HCT116 (cell line): ENCODE data around the gene ZC3H7A.

Experiments
- ATF3 ChIP-seq: IDR thresholded peaks from 2 replicates; pipeline ENCODE4 v1.6.1; 2012
- CBX3 ChIP-seq: IDR thresholded peaks from 2 replicates; pipeline ENCODE4 v1.6.1; 2012; ENCODE audit warnings: low read depth
- EZH2 ChIP-seq: fragments of 200-600 bp; sonication (generic); IDR thresholded peaks from 2 replicates; pipeline ENCODE4 v1.6.1; 2017; ENCODE audit warnings: antibody characterized with exemption, mixed run types
- JUND ChIP-seq: IDR thresholded peaks from 2 replicates; pipeline ENCODE4 v1.6.1; 2012
- MAX ChIP-seq: IDR thresholded peaks from 2 replicates; pipeline ENCODE4 v1.6.1; 2012
- POLR2A ChIP-seq: IDR thresholded peaks from 2 replicates; pipeline ENCODE4 v1.7.0; 2011; ENCODE audit warnings: borderline replicate concordance; ENCODE audit not compliant: insufficient read depth, insufficient read length; ENCODE audit errors: extremely low read depth
- POLR2AphosphoS5 ChIP-seq: IDR thresholded peaks from 2 replicates; pipeline ENCODE4 v1.6.1; 2011; ENCODE audit warnings: mild to moderate bottlenecking, low read depth, low read length, moderate library complexity
- RAD21 ChIP-seq: IDR thresholded peaks from 2 replicates; pipeline ENCODE4 v1.6.1; 2012; ENCODE audit warnings: low read depth, mild to moderate bottlenecking
- SP1 ChIP-seq: IDR thresholded peaks from 2 replicates; pipeline ENCODE4 v1.6.1; 2012; ENCODE audit warnings: low read depth
- ZBTB33 ChIP-seq: IDR thresholded peaks from 2 replicates; pipeline ENCODE4 v1.6.1; 2011; ENCODE audit warnings: mild to moderate bottlenecking, low read length, moderate library complexity; ENCODE audit not compliant: insufficient replicate concordance; ENCODE audit errors: extremely low read depth
- TF ChIP-seq, protein P1 (sequence below), 3 experiments: fragments of 200-600 bp in 1 of 3; sonication (generic) in 1 of 3; IDR thresholded peaks in 2 of 3; conservative IDR thresholded peaks in 1 of 3; 2 replicates each; pipeline ENCODE4 v1.5.1; 2012 to 2017; ENCODE audit warnings: low read depth in 2 of 3, low read length in 2 of 3, antibody characterized with exemption in 1 of 3, borderline replicate concordance in 1 of 3, control low read depth in 1 of 3, mild to moderate bottlenecking in 1 of 3, mixed read lengths in 1 of 3, mixed run types in 1 of 3, moderate library complexity in 1 of 3; ENCODE audit not compliant: insufficient read depth in 1 of 3

- TF ChIP-seq POLR2A = no peak
- TF ChIP-seq, protein P1, sequence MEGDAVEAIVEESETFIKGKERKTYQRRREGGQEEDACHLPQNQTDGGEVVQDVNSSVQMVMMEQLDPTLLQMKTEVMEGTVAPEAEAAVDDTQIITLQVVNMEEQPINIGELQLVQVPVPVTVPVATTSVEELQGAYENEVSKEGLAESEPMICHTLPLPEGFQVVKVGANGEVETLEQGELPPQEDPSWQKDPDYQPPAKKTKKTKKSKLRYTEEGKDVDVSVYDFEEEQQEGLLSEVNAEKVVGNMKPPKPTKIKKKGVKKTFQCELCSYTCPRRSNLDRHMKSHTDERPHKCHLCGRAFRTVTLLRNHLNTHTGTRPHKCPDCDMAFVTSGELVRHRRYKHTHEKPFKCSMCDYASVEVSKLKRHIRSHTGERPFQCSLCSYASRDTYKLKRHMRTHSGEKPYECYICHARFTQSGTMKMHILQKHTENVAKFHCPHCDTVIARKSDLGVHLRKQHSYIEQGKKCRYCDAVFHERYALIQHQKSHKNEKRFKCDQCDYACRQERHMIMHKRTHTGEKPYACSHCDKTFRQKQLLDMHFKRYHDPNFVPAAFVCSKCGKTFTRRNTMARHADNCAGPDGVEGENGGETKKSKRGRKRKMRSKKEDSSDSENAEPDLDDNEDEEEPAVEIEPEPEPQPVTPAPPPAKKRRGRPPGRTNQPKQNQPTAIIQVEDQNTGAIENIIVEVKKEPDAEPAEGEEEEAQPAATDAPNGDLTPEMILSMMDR (IDR thresholded peaks at IDR 0.05 in 2 of 3, conservative IDR thresholded peaks at IDR 0.05 in 1 of 3; ENCODE audit: borderline replicate concordance in 1 of 3, insufficient read depth in 1 of 3, low read depth in 2 of 3, low read length in 2 of 3) = no peak
- no peak for TF ChIP-seq EZH2
- TF ChIP-seq POLR2AphosphoS5 = peak; percentile 42
- TF ChIP-seq SP1 = no peak
- TF ChIP-seq MAX = peak; percentile 76; the same call in 1 of the 2 replicates
- TF ChIP-seq JUND = no peak
- no peak for TF ChIP-seq RAD21
- no peak for TF ChIP-seq CBX3
- TF ChIP-seq ATF3 = no peak
- TF ChIP-seq ZBTB33 = no peak
Measured at GRCh38 chr16:11743308-11744074, 53.6 kb downstream of the ZC3H7A start.
